Measurements from ENCODE around the gene C12orf43.

C12orf43 gene

DNA sequence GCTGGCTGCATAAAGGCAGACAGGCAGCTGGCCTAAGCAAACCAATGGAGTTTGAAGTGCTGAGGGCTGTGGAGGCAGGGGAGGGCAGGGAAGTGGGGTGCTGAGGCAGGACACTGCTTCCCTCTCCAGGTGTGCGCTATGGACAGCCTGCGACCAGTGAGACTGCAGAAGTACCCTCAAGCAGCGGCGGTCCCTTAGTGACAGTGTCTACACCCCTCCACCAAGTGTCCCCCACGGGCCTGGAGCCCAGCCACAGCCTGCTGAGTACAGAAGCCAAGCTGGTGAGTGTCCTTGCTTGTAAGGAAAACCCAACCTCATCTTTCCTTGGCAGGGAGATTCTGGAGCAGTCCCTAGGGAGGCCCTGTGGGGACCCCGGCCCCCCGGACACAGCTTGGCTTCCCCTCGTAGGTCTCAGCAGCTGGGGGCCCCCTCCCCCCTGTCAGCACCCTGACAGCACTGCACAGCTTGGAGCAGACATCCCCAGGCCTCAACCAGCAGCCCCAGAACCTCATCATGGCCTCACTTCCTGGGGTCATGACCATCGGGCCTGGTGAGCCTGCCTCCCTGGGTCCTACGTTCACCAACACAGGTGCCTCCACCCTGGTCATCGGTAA is 20.0 kb downstream of the C12orf43 start:
- no peaks in the 10 kb centered on the region for H3K9me3 ChIP-seq (ENCODE audit: severe bottlenecking)
- no peak for DNase-seq (ENCODE audit: low spot score)
- no peaks in the 10 kb centered on the region for H3K4me1 ChIP-seq (ENCODE audit: insufficient read depth, poor library complexity, severe bottlenecking)
- no peak overlapping the region for H3K4me3 ChIP-seq (ENCODE audit: severe bottlenecking)
- TF ChIP-seq, protein P1, sequence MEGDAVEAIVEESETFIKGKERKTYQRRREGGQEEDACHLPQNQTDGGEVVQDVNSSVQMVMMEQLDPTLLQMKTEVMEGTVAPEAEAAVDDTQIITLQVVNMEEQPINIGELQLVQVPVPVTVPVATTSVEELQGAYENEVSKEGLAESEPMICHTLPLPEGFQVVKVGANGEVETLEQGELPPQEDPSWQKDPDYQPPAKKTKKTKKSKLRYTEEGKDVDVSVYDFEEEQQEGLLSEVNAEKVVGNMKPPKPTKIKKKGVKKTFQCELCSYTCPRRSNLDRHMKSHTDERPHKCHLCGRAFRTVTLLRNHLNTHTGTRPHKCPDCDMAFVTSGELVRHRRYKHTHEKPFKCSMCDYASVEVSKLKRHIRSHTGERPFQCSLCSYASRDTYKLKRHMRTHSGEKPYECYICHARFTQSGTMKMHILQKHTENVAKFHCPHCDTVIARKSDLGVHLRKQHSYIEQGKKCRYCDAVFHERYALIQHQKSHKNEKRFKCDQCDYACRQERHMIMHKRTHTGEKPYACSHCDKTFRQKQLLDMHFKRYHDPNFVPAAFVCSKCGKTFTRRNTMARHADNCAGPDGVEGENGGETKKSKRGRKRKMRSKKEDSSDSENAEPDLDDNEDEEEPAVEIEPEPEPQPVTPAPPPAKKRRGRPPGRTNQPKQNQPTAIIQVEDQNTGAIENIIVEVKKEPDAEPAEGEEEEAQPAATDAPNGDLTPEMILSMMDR (IDR thresholded peaks at IDR 0.05; ENCODE audit: poor library complexity, severe bottlenecking) = no peak
- no peaks in the 10 kb centered on the region for H3K27me3 ChIP-seq (ENCODE audit: insufficient read depth, poor library complexity, severe bottlenecking)
- ATAC-seq (ENCODE audit: low read depth) = no peak
- H3K36me3 ChIP-seq (ENCODE audit: low read depth) = no peaks in the 10 kb centered on the region
- H3K27ac ChIP-seq (ENCODE audit: poor library complexity, severe bottlenecking) = no peak overlapping the region

GRCh38 chr12:120994589-120995337 is 21.5 kb downstream of the C12orf43 start:
- TF ChIP-seq, protein P1 (IDR thresholded peaks at IDR 0.05; ENCODE audit: poor library complexity, severe bottlenecking) = no peak
- H3K4me3 ChIP-seq (ENCODE audit: severe bottlenecking) = no peak overlapping the region
- DNase-seq (ENCODE audit: low spot score) (no peak), ATAC-seq (ENCODE audit: low read depth) (no peak)
- H3K27me3 ChIP-seq (ENCODE audit: insufficient read depth, poor library complexity, severe bottlenecking) = peaks cover 5% of the 10 kb centered on the region
- H3K4me1 ChIP-seq (ENCODE audit: insufficient read depth, poor library complexity, severe bottlenecking) = no peaks in the 10 kb centered on the region
- H3K9me3 ChIP-seq (ENCODE audit: severe bottlenecking) = no peaks in the 10 kb centered on the region
- H3K36me3 ChIP-seq (ENCODE audit: low read depth) = no peaks in the 10 kb centered on the region
- no peak overlapping the region for H3K27ac ChIP-seq (ENCODE audit: poor library complexity, severe bottlenecking)

DNA sequence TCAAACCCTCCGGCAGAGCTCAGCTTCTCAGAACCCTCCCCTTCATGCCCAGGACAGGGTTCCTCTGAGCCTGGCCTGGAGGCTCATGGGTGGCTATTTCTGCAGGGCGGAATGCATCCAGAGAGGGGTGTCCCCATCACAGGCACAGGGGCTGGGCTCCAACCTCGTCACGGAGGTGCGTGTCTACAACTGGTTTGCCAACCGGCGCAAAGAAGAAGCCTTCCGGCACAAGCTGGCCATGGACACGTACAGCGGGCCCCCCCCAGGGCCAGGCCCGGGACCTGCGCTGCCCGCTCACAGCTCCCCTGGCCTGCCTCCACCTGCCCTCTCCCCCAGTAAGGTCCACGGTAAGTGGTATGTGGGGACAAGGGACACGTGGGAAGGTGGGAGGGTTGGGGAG is 22.2 kb downstream of the C12orf43 start:
- no peaks in the 10 kb centered on the region for H3K4me1 ChIP-seq (ENCODE audit: insufficient read depth, poor library complexity, severe bottlenecking)
- DNase-seq (ENCODE audit: low spot score) (no peak), ATAC-seq (ENCODE audit: low read depth) (no peak)
- no peak overlapping the region for H3K27ac ChIP-seq (ENCODE audit: poor library complexity, severe bottlenecking)
- H3K36me3 ChIP-seq (ENCODE audit: low read depth) = no peaks in the 10 kb centered on the region
- H3K9me3 ChIP-seq (ENCODE audit: severe bottlenecking) = no peaks in the 10 kb centered on the region
- TF ChIP-seq, protein P1 (IDR thresholded peaks at IDR 0.05; ENCODE audit: poor library complexity, severe bottlenecking) = no peak
- H3K4me3 ChIP-seq (ENCODE audit: severe bottlenecking) = no peak overlapping the region
- H3K27me3 ChIP-seq (ENCODE audit: insufficient read depth, poor library complexity, severe bottlenecking) = peaks cover 5% of the 10 kb centered on the region

GRCh38 chr12:120993496-120993895 is 22.8 kb downstream of the C12orf43 start:
- DNase-seq (ENCODE audit: low spot score) = no peak
- Histone ChIP-seq H3K4me1 (ENCODE audit: insufficient read depth, poor library complexity, severe bottlenecking) (no peaks in the 10 kb centered on the region), H3K4me3 (ENCODE audit: severe bottlenecking) (no peak overlapping the region)

More at GRCh38 chr12:120993496-120993895, 22.8 kb downstream of the C12orf43 start:
- Histone ChIP-seq H3K36me3 (ENCODE audit: low read depth) (no peaks in the 10 kb centered on the region), H3K9me3 (ENCODE audit: severe bottlenecking) (no peaks in the 10 kb centered on the region), H3K27ac (ENCODE audit: poor library complexity, severe bottlenecking) (no peak overlapping the region), H3K27me3 (ENCODE audit: insufficient read depth, poor library complexity, severe bottlenecking) (peaks cover 5% of the 10 kb centered on the region)
- TF ChIP-seq, protein P1 (IDR thresholded peaks at IDR 0.05; ENCODE audit: poor library complexity, severe bottlenecking) = no peak
- no peak for ATAC-seq (ENCODE audit: low read depth)
